Natural killer cell (primary cell): Measurements from ENCODE around the gene GNG8. TPM values are rescaled to one million over a fixed set of nuclear protein-coding genes. Genes with fewer than 3 reads are reported as not detected.

Experiments
- ATAC-seq, 3 donors: fragments of 150-1000 bp in 2 of 3; fragments of 200-7000 bp in 1 of 3; cut with Tn5 transposase; 1 replicate in 1 of 3; 2 replicates in 2 of 3; pipeline ENCODE4 v1.10.0; 2021; ENCODE audit warnings: mild to moderate bottlenecking in 2 of 3, moderate library complexity in 2 of 3
- DNase-seq, 2 donors: peaks; one replicate each; pipeline versions ENCODE4 v3.0.0 to v3.0.0-alpha.2; 2013 to 2021; ENCODE audit warnings: mixed read lengths in 1 of 2
- H3K27ac ChIP-seq: one replicate; pipeline ENCODE4 v1.5.1; 2013; ENCODE audit warnings: mild to moderate bottlenecking, low read length
- H3K27me3 ChIP-seq: one replicate; pipeline ENCODE4 v1.6.1; 2013; ENCODE audit warnings: low read length; ENCODE audit not compliant: control insufficient read depth, insufficient read depth
- H3K36me3 ChIP-seq: one replicate; pipeline ENCODE4 v1.6.1; 2013; ENCODE audit warnings: low read length; ENCODE audit not compliant: control insufficient read depth, insufficient read depth
- H3K4me1 ChIP-seq: one replicate; pipeline ENCODE4 v1.6.1; 2013; ENCODE audit warnings: low read length; ENCODE audit not compliant: control insufficient read depth, insufficient read depth
- H3K4me3 ChIP-seq: one replicate; pipeline ENCODE4 v1.5.1; 2013; ENCODE audit warnings: low read length
- H3K9me3 ChIP-seq: one replicate; pipeline ENCODE4 v1.6.1; 2013; ENCODE audit warnings: low read length; ENCODE audit not compliant: control insufficient read depth, insufficient read depth
- H3K27ac Mint-ChIP-seq, 2 donors: one replicate each; pipeline ENCODE4 v1.8.0; 2022; ENCODE audit warnings: mild to moderate bottlenecking in 2 of 2, mixed read lengths in 2 of 2, moderate library complexity in 1 of 2
- H3K27me3 Mint-ChIP-seq, 2 donors: one replicate each; pipeline ENCODE4 v1.8.0; 2022; ENCODE audit warnings: low read depth in 2 of 2, mixed read lengths in 2 of 2
- H3K36me3 Mint-ChIP-seq: one replicate; pipeline ENCODE4 v1.8.0; 2022; ENCODE audit warnings: mixed read lengths
- H3K4me1 Mint-ChIP-seq, 2 donors: one replicate each; pipeline ENCODE4 v1.8.0; 2022; ENCODE audit warnings: mixed read lengths in 2 of 2
- H3K4me3 Mint-ChIP-seq: one replicate; pipeline ENCODE4 v1.8.0; 2022; ENCODE audit warnings: mild to moderate bottlenecking, moderate library complexity, mixed read lengths
- H3K9me3 Mint-ChIP-seq, 2 donors: one replicate each; pipeline ENCODE4 v1.8.0; 2022; ENCODE audit warnings: mixed read lengths in 2 of 2
- CTCF ChIP-seq: fragments of 200-600 bp; IDR thresholded peaks from one replicate; pipeline ENCODE4 v1.8.0; 2022; ENCODE audit warnings: antibody characterized with exemption
- WGBS: methylation state at CpG from one replicate; pipeline ENCODE4 v1.1.7; 2013; ENCODE audit warnings: missing lambda C conversion rate; ENCODE audit not compliant: insufficient coverage; 5-methylcytosine and 5-hydroxymethylcytosine counted together
- intact Hi-C: fragments of 100-400 bp; cut with micrococcal nuclease; formaldehyde crosslinking; loops from one replicate; pipeline ENCODE4 v1.14.2; 2022
- total RNA-seq, 4 donors: library from RNA; stranded (reverse); fragments of 120-200 nt in 1 of 4; gene quantifications; one replicate each; pipeline versions ENCODE4 v1.2.3 to v1.2.4, GENCODE V29; 2013 to 2022

The GNG8 gene
- total RNA-seq, 3 donors from 2014 or later (not counting 1 experiment from before 2014, with no cell fraction given): not detected

- no peaks in the 10 kb centered on the region for H3K27me3 Mint-ChIP-seq
- ATAC-seq (no peak), DNase-seq (no peak)
- intact Hi-C loops: no loop called here
- peaks cover 47% of the 10 kb centered on the region for H3K36me3 ChIP-seq
- no peaks in the 10 kb centered on the region for H3K9me3 ChIP-seq
- H3K4me3 Mint-ChIP-seq: peak overlapping the region; percentile 6
- peaks cover 34% of the 10 kb centered on the region for H3K4me1 ChIP-seq
- peaks cover 22% of the 10 kb centered on the region for H3K36me3 Mint-ChIP-seq
- no peak for TF ChIP-seq CTCF
- no peak overlapping the region for H3K27ac ChIP-seq
- H3K27ac Mint-ChIP-seq: peak overlapping the region in 1 of 2 donors; percentile 53
- H3K27me3 ChIP-seq: no peaks in the 10 kb centered on the region
- H3K9me3 Mint-ChIP-seq: no peaks in the 10 kb centered on the region
- H3K4me3 ChIP-seq: no peak overlapping the region
- peaks cover 34 to 37% of the 10 kb centered on the region in 2 donors for H3K4me1 Mint-ChIP-seq
- 98% methylated on average over 11 of the region's 11 CpGs for WGBS
Observed at GRCh38 chr19:46606019-46606418, 30.0 kb downstream of the GNG8 start.

GRCh38 chr19:46605356-46605821 lies 30.6 kb downstream of the GNG8 start:
- Histone ChIP-seq H3K27me3 (no peaks in the 10 kb centered on the region), H3K36me3 (peaks cover 47% of the 10 kb centered on the region), H3K4me1 (peaks cover 31% of the 10 kb centered on the region), H3K27ac (no peak overlapping the region), H3K4me3 (no peak overlapping the region), H3K9me3 (no peaks in the 10 kb centered on the region)
- Mint-ChIP-seq H3K4me3 (no peak overlapping the region), H3K27me3 (no peaks in the 10 kb centered on the region), H3K27ac (no peak overlapping the region), H3K36me3 (peaks cover 22% of the 10 kb centered on the region), H3K9me3 (no peaks in the 10 kb centered on the region), H3K4me1 (peaks cover 29 to 37% of the 10 kb centered on the region in 2 donors)
- WGBS: 96% methylated on average over 16 of the region's 16 CpGs
- intact Hi-C loops: no loop called here
- ATAC-seq (no peak), DNase-seq (no peak)
- no peak for TF ChIP-seq CTCF

GRCh38 chr19:46604781-46605355 lies 31.1 kb downstream of the GNG8 start:
- peaks cover 37% of the 10 kb centered on the region for H3K4me1 ChIP-seq
- no peak for TF ChIP-seq CTCF

More at GRCh38 chr19:46604781-46605355, 31.1 kb downstream of the GNG8 start:
- Mint-ChIP-seq H3K4me3 (no peak overlapping the region), H3K4me1 (peaks cover 29 to 42% of the 10 kb centered on the region in 2 donors), H3K9me3 (no peaks in the 10 kb centered on the region), H3K36me3 (peaks cover 22% of the 10 kb centered on the region), H3K27me3 (no peaks in the 10 kb centered on the region), H3K27ac (no peak overlapping the region)
- Histone ChIP-seq H3K27me3 (no peaks in the 10 kb centered on the region), H3K9me3 (no peaks in the 10 kb centered on the region), H3K27ac (no peak overlapping the region), H3K4me3 (no peak overlapping the region), H3K36me3 (peaks cover 47% of the 10 kb centered on the region)
- DNase-seq (no peak), ATAC-seq (no peak)
- 95% methylated on average over 13 of the region's 13 CpGs for WGBS
- intact Hi-C loops: loop anchor here (5.0 kb wide), 1 partner anchor 507 kb away; the partner anchor contains the start of gene ZC3H4
